SK-N-SH (cell line): ENCODE data around the gene PPM1B. TPM values are rescaled to one million over a fixed set of nuclear protein-coding genes. Genes with fewer than 3 reads are reported as not detected.

Experiments
- CTCF ChIA-PET: fragments of 300-600, 350-600 bp; formaldehyde crosslinking; extraction: SDS; loops from one replicate; lab custom pipeline; 2021; lab: Yijun Ruan, JAX
- POLR2A ChIA-PET: fragments of 350-600 bp; sonication (Branson Sonifier 250); formaldehyde crosslinking; extraction: SDS; loops from one replicate; lab custom pipeline; 2020; ENCODE audit warnings: antibody characterized with exemption, inconsistent platforms; lab: Yijun Ruan, JAX
- DNase-seq: peaks from one replicate; pipeline ENCODE4 v3.0.0; 2012
- H2AFZ ChIP-seq: fragments of 200-600 bp; sonication (generic); 2 replicates; pipeline ENCODE4 v1.8.1; 2016; ENCODE audit warnings: antibody characterized with exemption, mild to moderate bottlenecking, low read depth
- H3F3A ChIP-seq: fragments of 200-600 bp; sonication (generic); replicated peaks from 2 replicates; pipeline ENCODE3; 2016; ENCODE audit warnings: antibody characterized with exemption, mild to moderate bottlenecking; ENCODE audit not compliant: insufficient read depth
- H3K27ac ChIP-seq, 2 experiments: fragments of 200-500 bp in 1 of 2; fragments of 200-600 bp in 1 of 2; sonication (Bioruptor generic) in 1 of 2; sonication (generic), shearing (Covaris generic) in 1 of 2; 2 replicates each; pipeline versions ENCODE4 v1.5.1 to v1.6.1; 2014 to 2016; ENCODE audit warnings: low read depth in 2 of 2, inconsistent platforms in 1 of 2, low read length in 1 of 2, mild to moderate bottlenecking in 1 of 2, mixed read lengths in 1 of 2
- H3K27me3 ChIP-seq: fragments of 200-600 bp; sonication (generic), shearing (Covaris generic); 2 replicates; pipeline ENCODE4 v1.6.1; 2016; ENCODE audit warnings: mixed run types; ENCODE audit not compliant: insufficient read depth
- H3K36me3 ChIP-seq, 2 experiments: fragments of 200-500 bp in 1 of 2; fragments of 200-600 bp in 1 of 2; sonication (Bioruptor generic) in 1 of 2; sonication (generic) in 1 of 2; replicated peaks in 1 of 2; 2 replicates each; pipeline versions ENCODE3 to v1.5.1; 2014 to 2016; ENCODE audit warnings: low read length in 1 of 2, mild to moderate bottlenecking in 1 of 2; ENCODE audit not compliant: insufficient read depth in 2 of 2, control insufficient read depth in 1 of 2
- H3K4me1 ChIP-seq, 2 experiments: fragments of 200-500 bp in 1 of 2; fragments of 200-600 bp in 1 of 2; sonication (Bioruptor generic) in 1 of 2; sonication (generic), shearing (Covaris generic) in 1 of 2; 2 replicates each; pipeline versions ENCODE4 v1.5.1 to v1.6.1; 2014 to 2016; ENCODE audit warnings: low read depth in 1 of 2, low read length in 1 of 2, mixed run types in 1 of 2; ENCODE audit not compliant: insufficient read depth in 2 of 2, control insufficient read depth in 1 of 2
- H3K4me2 ChIP-seq: fragments of 200-600 bp; sonication (generic), shearing (Covaris generic); 2 replicates; pipeline ENCODE4 v1.6.1; 2017; ENCODE audit warnings: mixed run types
- H3K4me3 ChIP-seq, 2 experiments: fragments of 200-500 bp in 1 of 2; fragments of 200-600 bp in 1 of 2; sonication (Bioruptor generic) in 1 of 2; sonication (generic), shearing (Covaris generic) in 1 of 2; 2 replicates each; pipeline versions ENCODE4 v1.5.1 to v1.8.1; 2014 to 2016; ENCODE audit warnings: low read depth in 2 of 2, inconsistent platforms in 1 of 2, low read length in 1 of 2, mild to moderate bottlenecking in 1 of 2, mixed read lengths in 1 of 2, moderate library complexity in 1 of 2
- H3K79me2 ChIP-seq: fragments of 200-600 bp; sonication (generic); 2 replicates; pipeline ENCODE4 v1.8.1; 2017; ENCODE audit warnings: mild to moderate bottlenecking; ENCODE audit not compliant: insufficient read depth
- H3K9ac ChIP-seq: fragments of 200-600 bp; sonication (generic); 2 replicates; pipeline ENCODE4 v1.6.1; 2017; ENCODE audit warnings: mixed run types
- H3K9me2 ChIP-seq: fragments of 200-600 bp; sonication (generic); 2 replicates; pipeline ENCODE4 v1.6.1; 2017; ENCODE audit warnings: mixed run types
- H3K9me3 ChIP-seq: fragments of 200-600 bp; sonication (generic); 2 replicates; pipeline ENCODE4 v1.6.1; 2017; ENCODE audit warnings: mixed run types, mild to moderate bottlenecking, moderate library complexity
- H4K20me1 ChIP-seq: fragments of 200-600 bp; sonication (generic); 2 replicates; pipeline ENCODE4 v1.6.1; 2017; ENCODE audit warnings: mild to moderate bottlenecking, mixed run types; ENCODE audit not compliant: insufficient read depth
- CHD2 ChIP-seq: fragments of 150-350 bp; IDR thresholded peaks from 2 replicates; pipeline ENCODE4 v1.6.1; 2018; ENCODE audit warnings: low read length; ENCODE audit not compliant: partially characterized antibody
- CTCF ChIP-seq: fragments of 200-600 bp; sonication (generic); IDR thresholded peaks from 2 replicates; pipeline ENCODE4 v1.6.1; 2017; ENCODE audit warnings: antibody characterized with exemption, mild to moderate bottlenecking, moderate library complexity
- ELF1 ChIP-seq: IDR thresholded peaks from 2 replicates; pipeline ENCODE4 v1.4.0; 2012
- IRF3 ChIP-seq: fragments of 150-350 bp; IDR thresholded peaks from 2 replicates; pipeline ENCODE4 v1.6.1; 2016; ENCODE audit warnings: mild to moderate bottlenecking, low read depth, low read length
- NFIC ChIP-seq: IDR thresholded peaks from 2 replicates; pipeline ENCODE4 v1.4.0; 2012; ENCODE audit warnings: borderline replicate concordance
- RAD21 ChIP-seq: IDR thresholded peaks from 2 replicates; pipeline ENCODE4 v1.6.1; 2012; ENCODE audit warnings: mild to moderate bottlenecking, low read length
- RCOR1 ChIP-seq: fragments of 150-350 bp; IDR thresholded peaks from 2 replicates; pipeline ENCODE4 v1.6.1; 2017; ENCODE audit warnings: antibody characterized with exemption, low read length
- RFX5 ChIP-seq: IDR thresholded peaks from 2 replicates; pipeline ENCODE4 v1.6.1; 2012; ENCODE audit warnings: mild to moderate bottlenecking, improper control_type of control experiment, low read length
- TAF1 ChIP-seq: IDR thresholded peaks from 2 replicates; pipeline ENCODE4 v1.6.1; 2012; ENCODE audit warnings: low read depth, mild to moderate bottlenecking, low read length, moderate library complexity, borderline replicate concordance
- TCF12 ChIP-seq: IDR thresholded peaks from 2 replicates; pipeline ENCODE4 v1.4.0; 2012
- USF1 ChIP-seq: IDR thresholded peaks from 2 replicates; pipeline ENCODE4 v1.4.0; 2012; ENCODE audit warnings: low read depth, borderline replicate concordance
- ZBTB33 ChIP-seq: IDR thresholded peaks from 2 replicates; pipeline ENCODE4 v1.4.0; 2012; ENCODE audit warnings: low read depth, borderline replicate concordance
- WGBS: methylation state at CpG from one replicate; pipeline ENCODE4 v1.1.6; 2017; ENCODE audit warnings: low lambda C conversion rate; 5-methylcytosine and 5-hydroxymethylcytosine counted together
- polyA plus RNA-seq, 3 experiments: library from polyadenylated mRNA; depleted of rRNA; stranded (reverse); fragments of >200 nt; gene quantifications; 2 replicates each; pipeline ENCODE4 v1.2.3, GENCODE V29; 2012

Gene PPM1B
- polyA plus RNA-seq, 1 of the 3 experiments (the other 2 are of a cell fraction) = 16.2 TPM

- TF ChIP-seq IRF3 (no peak), ZBTB33 (no peak), CTCF (no peak), RFX5 (no peak), RCOR1 (no peak), TCF12 (no peak)
- TF ChIP-seq, all 33 proteins: peak for 0
These were observed 43.6 kb downstream of the PPM1B start (continued) for GRCh38 chr2:44212302-44212701.

- 94% methylated on average over 2 of the region's 2 CpGs for WGBS
- Histone ChIP-seq H3K4me3 (no peak overlapping the region), H3K4me1 (no peaks in the 10 kb centered on the region), H3K27ac (no peak overlapping the region), H3K9ac (no peak overlapping the region), H3K79me2 (no peaks in the 10 kb centered on the region), H3K4me2 (no peak overlapping the region), H3F3A (peaks cover 7% of the 10 kb centered on the region), H2AFZ (no peak overlapping the region), H4K20me1 (no peaks in the 10 kb centered on the region), H3K36me3 (peaks cover 34 to 47% of the 10 kb centered on the region in 2 experiments), H3K9me2 (no peaks in the 10 kb centered on the region), H3K9me3 (no peaks in the 10 kb centered on the region), H3K27me3 (no peaks in the 10 kb centered on the region)
- no peak for DNase-seq
- ChIA-PET POLR2A (interaction anchor here (0.6 kb wide), 1 partner anchor 27 kb away, joined by 6 read pairs; no protein-coding TSS in a partner anchor), CTCF (interaction anchor here (0.6 to 1.5 kb wide), 4 partner anchors 12 to 739 kb away, joined by 3 read pairs; no protein-coding TSS in a partner anchor)
- TF ChIP-seq USF1 (no peak), IRF3 (no peak), TAF1 (no peak), CHD2 (no peak), NFIC (no peak), ELF1 (no peak), RAD21 (no peak)
These were observed 47.2 kb downstream of the PPM1B start for GRCh38 chr2:44215827-44216226.
